OCI-LY3 (cell line): Measurements from ENCODE around the gene IFFO2.

Experiments used
- CTCF ChIP-seq: fragments of 200-600, 300-600 bp; sonication (generic); IDR thresholded peaks from 2 replicates; pipeline ENCODE4 v1.5.1; 2014; ENCODE audit warnings: antibody characterized with exemption, low read length, low read depth
- EZH2phosphoT487 ChIP-seq: fragments of 200-600 bp; shearing (Covaris generic); IDR thresholded peaks from 2 replicates; pipeline ENCODE4 v1.6.1; 2018; ENCODE audit warnings: antibody characterized with exemption, mixed run types, low read depth

GRCh38 chr1:18901952-18902522 lies 54.4 kb downstream of the IFFO2 start:
- no peak for TF ChIP-seq CTCF
- no peak for TF ChIP-seq EZH2phosphoT487
